Activated naive CD4-positive, alpha-beta T cell treated with Interleukin-2 at 50 U/mL for 16 hours (primary cell): ENCODE results near the gene M6PR.
"Not testable (repeated sequence)": the region's sequence is repeated elsewhere in the genome, so short reads cannot be mapped to it uniquely, and the experiment has no call there.

Experiments used
- DNase-seq: peaks from one replicate; pipeline ENCODE4 v3.0.0-alpha.2; 2020

M6PR gene

DNA sequence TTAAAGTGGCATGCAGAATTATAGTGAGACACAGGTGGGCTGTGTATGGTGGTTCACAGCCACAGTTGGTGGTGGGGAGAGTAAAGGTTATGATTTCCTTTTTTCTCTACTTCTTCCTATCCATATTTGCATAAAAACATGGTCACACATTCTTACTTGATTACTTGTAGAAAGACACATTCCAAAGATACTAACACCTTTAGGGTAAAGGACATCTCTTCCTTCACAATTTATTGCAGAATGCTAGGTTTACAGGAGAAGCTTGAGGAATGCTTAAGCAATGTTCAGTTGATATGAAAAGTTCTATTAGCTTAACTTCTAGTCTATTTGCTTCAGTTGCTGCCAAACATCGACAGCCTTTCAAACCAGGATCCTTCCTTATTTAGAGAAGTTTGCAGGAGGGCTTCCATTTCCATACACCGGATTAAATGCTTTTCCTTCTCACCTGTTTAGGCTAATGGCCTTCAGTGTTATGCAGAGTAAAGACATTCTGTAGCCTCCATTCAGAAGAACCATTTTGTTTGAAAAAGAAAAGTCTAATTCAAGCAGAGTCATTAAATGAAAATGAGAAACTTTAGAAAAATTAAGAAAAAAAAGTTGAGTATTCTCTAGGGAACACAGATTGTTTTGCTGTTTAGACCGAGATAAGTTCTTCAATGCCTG, 37.7 kb downstream of the M6PR start:
- DNase-seq, result no peak

DNA sequence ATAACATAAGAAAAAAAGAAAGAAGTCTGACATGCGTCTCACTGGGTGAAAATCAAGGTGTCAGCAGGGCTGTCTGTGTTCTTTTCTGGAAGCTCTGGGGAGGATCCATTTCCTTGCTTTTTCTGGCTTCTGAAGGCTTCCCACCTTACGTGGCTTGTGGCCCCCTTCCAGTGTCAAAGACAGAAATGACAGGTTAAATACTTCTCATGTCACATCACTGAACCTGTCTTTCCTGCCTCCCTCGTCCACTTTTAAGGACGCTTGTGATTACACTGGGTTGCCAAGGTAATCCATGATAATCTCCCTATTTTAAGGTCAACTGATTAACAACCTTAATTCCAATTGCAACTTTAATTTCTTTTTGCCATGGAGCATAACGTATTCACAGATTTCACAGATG, 39.7 kb downstream of the M6PR start:
- no peak for DNase-seq

DNA sequence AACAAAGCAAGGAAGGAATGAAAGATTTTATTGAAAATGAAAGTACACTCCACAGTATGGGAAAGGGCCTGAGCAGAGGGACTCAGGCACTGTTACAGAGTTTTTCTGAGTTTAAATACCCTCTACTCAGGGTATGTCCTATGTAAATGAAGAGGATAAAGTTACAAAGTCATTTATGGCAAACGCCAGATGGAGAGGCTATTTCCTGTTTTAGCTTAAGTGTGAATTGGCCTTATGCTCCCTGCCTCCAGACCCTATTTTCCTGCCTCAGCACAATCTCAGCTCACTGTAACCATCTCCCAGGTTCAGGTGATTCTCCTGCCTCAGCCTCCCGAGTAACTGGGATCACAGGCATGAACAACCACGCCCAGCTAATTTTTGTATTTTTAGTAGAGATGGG, 41.9 kb downstream of the M6PR start:
- DNase-seq, result no peak

DNA sequence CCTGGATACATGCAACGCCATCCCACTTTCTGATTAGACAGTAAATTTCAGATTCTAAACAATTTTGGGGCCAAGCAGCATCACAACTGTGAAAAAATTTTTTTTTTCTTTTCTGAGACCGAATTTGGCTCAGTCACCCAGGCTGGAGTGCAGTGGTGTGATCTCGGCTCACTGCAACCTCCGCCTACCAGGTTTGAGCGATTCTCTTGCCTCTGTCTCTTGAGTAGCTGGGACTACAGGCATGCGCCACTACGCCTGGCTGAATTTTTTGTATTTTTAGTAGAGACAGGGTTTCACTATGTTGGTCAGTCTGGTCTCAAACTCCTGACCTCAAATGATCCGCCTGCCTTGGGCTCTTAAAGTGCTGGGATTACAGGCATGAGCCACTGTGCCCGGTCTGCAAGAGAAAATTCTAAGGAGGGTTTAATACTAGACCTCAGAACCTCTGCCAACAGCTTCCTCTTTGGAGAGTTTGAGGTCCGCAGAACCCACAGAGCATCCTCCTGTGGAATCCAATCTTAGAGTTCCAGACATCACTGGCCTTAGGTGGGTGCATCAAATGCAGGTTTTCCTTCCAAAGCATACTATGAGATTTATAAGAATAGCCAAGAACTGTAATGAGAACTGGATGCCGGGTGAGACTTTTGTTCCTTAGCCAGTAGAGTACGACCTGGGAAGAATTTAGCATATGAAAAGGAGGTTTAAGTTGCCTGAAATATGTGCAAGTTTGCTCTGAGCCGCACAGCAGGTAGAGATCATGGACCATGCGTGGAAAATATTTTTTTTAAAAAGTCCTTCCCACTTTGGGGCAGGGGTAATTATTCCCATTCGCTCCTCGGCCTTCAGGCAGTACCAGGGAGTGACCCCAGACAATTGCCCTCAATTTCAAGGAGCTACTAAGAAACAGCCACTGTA, 42.9 kb downstream of the M6PR start:
- DNase-seq, result no peak

DNA sequence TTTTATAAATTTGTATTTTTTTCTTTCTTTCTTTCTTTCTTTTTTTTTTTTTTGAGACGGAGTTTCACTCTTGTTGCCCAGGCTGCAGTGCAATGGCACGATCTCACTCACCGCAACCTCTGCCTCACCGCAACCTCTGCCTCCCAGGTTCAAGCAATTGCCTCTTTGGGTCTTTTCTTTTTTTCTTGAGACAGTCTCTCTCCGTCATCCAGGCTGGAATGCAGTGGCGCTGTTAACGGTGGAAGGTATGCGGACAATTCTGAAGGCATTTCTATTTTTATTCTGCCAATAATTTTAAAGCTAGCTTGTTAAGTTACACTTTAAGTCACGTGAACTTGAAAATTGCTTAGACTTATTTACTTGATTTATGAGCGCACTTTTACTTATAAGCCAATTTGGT, 43.9 kb downstream of the M6PR start:
- no peak for DNase-seq

DNA sequence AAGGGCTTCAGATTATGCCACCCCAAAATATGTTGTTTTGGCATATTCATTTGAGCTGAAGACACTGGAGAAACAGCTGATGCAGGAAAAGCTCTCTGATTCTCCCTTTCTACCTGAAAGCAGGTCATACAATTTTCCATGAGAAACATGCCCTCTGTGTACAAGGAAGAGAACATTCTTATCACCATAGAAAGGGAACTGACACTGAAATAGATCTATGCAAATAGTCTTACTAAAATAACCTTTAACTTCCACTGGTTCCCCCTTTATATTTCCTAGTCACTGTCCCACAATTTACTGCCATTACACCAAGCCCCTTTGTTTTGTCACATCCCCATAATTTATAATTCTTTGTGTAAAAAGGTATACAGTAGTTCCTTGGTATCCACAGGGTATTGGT, 44.8 kb downstream of the M6PR start:
- DNase-seq, result no peak

DNA sequence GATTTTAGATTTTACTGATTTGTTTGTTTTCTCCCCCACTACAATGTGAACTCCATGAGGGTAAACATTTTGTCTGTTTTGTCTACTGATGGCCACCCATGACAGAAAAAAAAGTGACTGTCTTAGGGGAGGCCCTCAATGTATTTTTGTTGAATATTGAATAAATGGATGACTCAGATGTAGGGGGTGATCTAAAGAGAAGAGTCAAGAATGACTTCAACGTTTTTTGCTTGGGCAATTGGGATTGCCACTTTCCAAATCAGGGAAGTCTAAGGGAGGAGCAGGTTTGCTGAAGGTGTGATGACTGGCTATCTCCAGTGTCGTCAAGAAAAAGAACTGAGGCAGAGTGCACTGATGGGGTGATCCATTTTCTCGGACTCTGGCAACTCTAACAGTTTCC, 45.8 kb downstream of the M6PR start:
- DNase-seq, result no peak

DNA sequence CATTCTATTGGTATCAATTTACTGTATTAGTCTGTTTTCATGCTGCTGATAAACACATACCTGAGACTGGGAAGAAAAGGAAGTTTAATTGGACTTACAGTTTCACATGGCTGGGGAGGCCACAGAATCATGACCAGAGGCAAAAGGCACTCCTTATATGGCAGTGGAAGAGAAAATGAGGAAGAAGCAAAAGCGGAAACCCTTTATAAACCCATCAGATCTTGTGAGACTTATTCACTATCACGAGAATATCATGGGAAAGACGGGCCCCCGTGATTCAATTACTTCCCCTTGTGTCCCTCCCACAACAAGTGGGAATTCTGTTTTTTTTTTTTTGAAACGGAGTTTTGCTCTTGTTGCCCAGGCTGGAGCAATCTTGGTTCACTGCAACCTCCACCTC, 46.7 kb downstream of the M6PR start:
- not testable (repeated sequence) for DNase-seq

DNA sequence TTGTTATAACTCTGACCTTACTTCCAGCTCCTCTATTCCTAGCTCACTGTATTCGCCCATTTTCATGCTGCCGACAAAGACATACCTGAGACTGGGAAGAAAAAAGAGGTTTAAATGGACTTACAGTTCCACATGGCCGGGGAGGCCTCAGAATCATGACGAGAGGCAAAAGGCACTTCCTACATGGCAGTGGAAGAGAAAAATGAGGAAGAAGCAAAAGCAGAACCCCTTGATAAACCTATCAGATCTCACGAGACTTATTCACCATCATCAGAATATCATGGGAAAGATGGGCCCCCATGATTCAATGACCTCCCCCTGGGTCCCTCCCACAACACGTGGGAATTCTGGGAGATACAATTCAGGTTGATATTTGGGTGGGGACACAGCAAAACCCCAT, 49.6 kb downstream of the M6PR start:
- no peak for DNase-seq

DNA sequence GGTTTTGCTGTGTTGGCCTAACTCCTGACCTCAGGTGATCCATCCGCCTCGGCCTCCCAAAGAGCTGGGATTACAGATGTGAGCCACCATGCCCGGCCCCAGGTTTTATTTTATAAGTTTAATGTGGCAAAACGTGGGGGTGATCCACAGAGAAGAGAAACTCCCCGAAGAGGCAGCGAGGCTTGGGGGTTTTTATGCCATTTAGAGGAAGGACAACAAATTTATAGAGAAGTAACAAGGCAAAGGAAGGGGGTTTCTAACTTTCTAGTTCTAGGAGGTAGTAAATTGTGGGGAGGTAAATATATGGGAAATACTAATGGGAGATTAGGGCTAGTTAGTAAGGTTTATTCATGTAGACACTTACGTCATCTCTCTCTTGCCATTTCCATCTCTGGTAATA, 52.4 kb downstream of the M6PR start:
- DNase-seq, result no peak

DNA sequence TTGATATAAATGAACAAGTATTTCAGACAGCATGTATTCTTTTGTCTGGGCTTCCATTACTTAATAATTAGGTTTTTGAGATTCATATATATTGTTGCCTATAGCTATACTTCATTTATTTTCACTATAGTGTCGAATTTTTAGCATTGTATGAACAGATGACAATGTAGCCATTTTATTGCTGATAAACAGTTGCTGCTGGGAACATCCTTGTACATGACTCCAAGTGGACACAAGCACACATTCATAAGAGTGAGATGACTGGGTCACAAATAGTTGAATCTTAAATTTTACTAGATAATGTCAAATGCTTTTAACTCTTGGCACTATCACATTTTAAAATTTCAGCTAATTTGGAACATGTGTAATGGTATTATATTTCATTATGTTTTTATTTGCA, 54.5 kb downstream of the M6PR start:
- DNase-seq, result no peak

DNA sequence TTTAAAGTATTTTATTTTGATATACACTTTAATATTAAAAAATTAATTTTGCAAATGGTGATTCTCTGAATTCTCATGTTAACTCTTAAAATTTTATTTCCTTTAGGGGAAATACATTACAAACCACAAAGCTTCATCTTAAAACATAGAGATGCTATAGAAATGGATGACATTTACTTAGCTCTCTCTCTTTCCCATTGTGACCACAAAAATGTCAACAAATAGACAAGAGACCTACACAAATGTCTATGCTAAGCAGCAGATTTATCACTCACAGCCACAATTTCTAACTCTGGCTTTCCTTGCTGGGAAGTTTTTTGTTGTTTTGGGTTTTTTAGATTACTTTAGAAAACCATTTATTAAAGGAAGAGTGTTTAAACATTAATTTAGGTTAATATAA, 55.1 kb downstream of the M6PR start:
- no peak for DNase-seq

DNA sequence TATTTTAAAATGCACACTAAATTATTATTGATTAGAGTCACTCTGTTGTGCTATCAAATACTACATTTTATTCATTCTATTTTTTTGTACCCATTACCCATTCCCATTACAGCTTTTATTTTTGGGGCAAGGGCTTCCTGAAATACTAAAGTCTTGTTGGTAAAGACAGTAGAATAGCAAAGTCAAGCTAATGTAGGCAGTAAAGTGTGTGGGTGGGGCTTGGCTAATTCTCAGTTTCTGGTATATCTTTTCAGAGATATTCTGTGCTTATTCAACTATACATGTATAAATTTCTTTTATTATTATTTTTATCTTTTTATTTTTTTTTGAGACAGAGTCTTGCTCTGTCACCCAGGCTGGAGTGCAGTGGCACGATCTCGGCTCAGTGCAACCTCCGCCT, 57.5 kb downstream of the M6PR start:
- no peak for DNase-seq
